Endothelial cell of umbilical vein (primary cell): Measurements from ENCODE around the gene IP6K1.

ENCODE experiments used
- POLR2A ChIP-seq: IDR thresholded peaks from 2 replicates; pipeline ENCODE4 v1.6.1; 2012; ENCODE audit warnings: low read depth, mild to moderate bottlenecking, control low read depth, low read length
- POLR2AphosphoS5 ChIP-seq: IDR thresholded peaks from 2 replicates; pipeline ENCODE4 v1.6.1; 2012; ENCODE audit warnings: low read depth, mild to moderate bottlenecking, control low read depth, low read length, moderate library complexity; ENCODE audit not compliant: insufficient read depth
- TF ChIP-seq, protein P1 (sequence below), 2 donors: IDR thresholded peaks; 1 replicate in 1 of 2; 2 replicates in 1 of 2; pipeline ENCODE4 v1.5.1; 2011; ENCODE audit warnings: low read length in 2 of 2, mild to moderate bottlenecking in 2 of 2, moderate library complexity in 2 of 2, control low read depth in 1 of 2, inconsistent platforms in 1 of 2, low read depth in 1 of 2; ENCODE audit not compliant: insufficient read depth in 1 of 2; ENCODE audit errors: extremely low read depth in 1 of 2
- TF ChIP-seq, protein P2 (sequence below): IDR thresholded peaks from 2 replicates; pipeline ENCODE4 v1.6.1; 2011; ENCODE audit not compliant: insufficient read depth, insufficient read length

DNA sequence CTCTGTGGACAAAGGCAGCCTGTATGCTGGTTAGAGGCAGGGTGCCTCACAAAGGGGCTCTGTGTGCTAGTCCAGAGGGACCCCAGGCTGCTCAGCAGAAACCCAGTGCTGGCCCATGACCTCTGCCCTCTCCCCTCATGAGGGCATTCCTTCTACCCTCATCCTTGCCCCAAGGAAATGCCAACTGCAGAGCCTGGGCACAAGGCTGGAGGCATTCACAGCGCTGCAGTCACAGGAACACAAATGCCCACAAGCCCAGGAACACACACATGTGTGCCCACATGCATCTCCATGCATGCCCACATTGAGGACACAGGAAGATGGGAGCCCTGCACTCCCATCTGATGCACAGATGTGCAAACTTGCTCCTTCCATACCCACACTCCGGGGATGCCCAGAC is 20.5 kb upstream of the IP6K1 start:
- no peak for TF ChIP-seq POLR2A
- TF ChIP-seq, protein P1, sequence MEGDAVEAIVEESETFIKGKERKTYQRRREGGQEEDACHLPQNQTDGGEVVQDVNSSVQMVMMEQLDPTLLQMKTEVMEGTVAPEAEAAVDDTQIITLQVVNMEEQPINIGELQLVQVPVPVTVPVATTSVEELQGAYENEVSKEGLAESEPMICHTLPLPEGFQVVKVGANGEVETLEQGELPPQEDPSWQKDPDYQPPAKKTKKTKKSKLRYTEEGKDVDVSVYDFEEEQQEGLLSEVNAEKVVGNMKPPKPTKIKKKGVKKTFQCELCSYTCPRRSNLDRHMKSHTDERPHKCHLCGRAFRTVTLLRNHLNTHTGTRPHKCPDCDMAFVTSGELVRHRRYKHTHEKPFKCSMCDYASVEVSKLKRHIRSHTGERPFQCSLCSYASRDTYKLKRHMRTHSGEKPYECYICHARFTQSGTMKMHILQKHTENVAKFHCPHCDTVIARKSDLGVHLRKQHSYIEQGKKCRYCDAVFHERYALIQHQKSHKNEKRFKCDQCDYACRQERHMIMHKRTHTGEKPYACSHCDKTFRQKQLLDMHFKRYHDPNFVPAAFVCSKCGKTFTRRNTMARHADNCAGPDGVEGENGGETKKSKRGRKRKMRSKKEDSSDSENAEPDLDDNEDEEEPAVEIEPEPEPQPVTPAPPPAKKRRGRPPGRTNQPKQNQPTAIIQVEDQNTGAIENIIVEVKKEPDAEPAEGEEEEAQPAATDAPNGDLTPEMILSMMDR (IDR thresholded peaks at IDR 0.05; ENCODE audit: extremely low read depth in 1 of 2, insufficient read depth in 1 of 2, low read depth in 1 of 2, low read length in 2 of 2), result no peak
- TF ChIP-seq, protein P2, sequence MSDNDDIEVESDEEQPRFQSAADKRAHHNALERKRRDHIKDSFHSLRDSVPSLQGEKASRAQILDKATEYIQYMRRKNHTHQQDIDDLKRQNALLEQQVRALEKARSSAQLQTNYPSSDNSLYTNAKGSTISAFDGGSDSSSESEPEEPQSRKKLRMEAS, result no peak
- no peak for TF ChIP-seq POLR2AphosphoS5
